ENCODE results near the gene EXOC3L1. TPM values are rescaled to one million over a fixed set of nuclear protein-coding genes. Genes with fewer than 3 reads are reported as not detected.

EXOC3L1 gene
- total and polyA plus RNA-seq, 2 of the 13 experiments (the other 11 are each of a cell fraction or from before 2014, with no cell fraction given): 0.12 TPM; not detected in 1

- TF ChIP-seq ATAD3A (CRISPR knock-in tag; IDR thresholded peaks at IDR 0.05) (no peak), SATB2 (CRISPR knock-in tag; IDR thresholded peaks at IDR 0.05) (peak; percentile 67; the same call in 1 of the 2 replicates), ZNF773 (CRISPR knock-in tag; IDR thresholded peaks at IDR 0.05; ENCODE audit: borderline replicate concordance) (0 out of 2 replicates have a peak, but pooled peaks have one; percentile 45), CEBPG (CRISPR knock-in tag; IDR thresholded peaks at IDR 0.05) (peak; percentile 66), CREM (IDR thresholded peaks at IDR 0.05) (peak; percentile 100), CREM (CRISPR knock-in tag; IDR thresholded peaks at IDR 0.05) (peak; percentile 99), ZSCAN9 (CRISPR knock-in tag; IDR thresholded peaks at IDR 0.05; ENCODE audit: borderline replicate concordance) (peak; percentile 79; the same call in 1 of the 2 replicates), POLR2G (IDR thresholded peaks at IDR 0.05; ENCODE audit: low read depth, low read length) (peak; percentile 95), KLF16 (CRISPR knock-in tag; IDR thresholded peaks at IDR 0.05) (peak in 1 of 2 experiments; percentile 99; a peak in 2 of 4 replicates), NFE2L2 (IDR thresholded peaks at IDR 0.05; ENCODE audit: low read length) (no peak), SKI (IDR thresholded peaks at IDR 0.05; ENCODE audit: partially characterized antibody) (peak; percentile 34), ZNF362 (CRISPR knock-in tag; IDR thresholded peaks at IDR 0.05; ENCODE audit: borderline replicate concordance) (peak; percentile 31; the same call in 1 of the 2 replicates), ZNF570 (CRISPR knock-in tag; IDR thresholded peaks at IDR 0.05; ENCODE audit: borderline replicate concordance) (no peak), RFX1 (IDR thresholded peaks at IDR 0.05) (no peak), RNF2 (conservative IDR thresholded peaks at IDR 0.05; ENCODE audit: low read depth) (no peak), MEIS1 (CRISPR knock-in tag; IDR thresholded peaks at IDR 0.05; ENCODE audit: borderline replicate concordance) (peak; percentile 82; the same call in 1 of the 2 replicates), GMEB2 (CRISPR knock-in tag; IDR thresholded peaks at IDR 0.05; ENCODE audit: low read depth) (peak; percentile 69), FLYWCH1 (CRISPR knock-in tag; IDR thresholded peaks at IDR 0.05) (no peak)
- TF ChIP-seq, protein P1, sequence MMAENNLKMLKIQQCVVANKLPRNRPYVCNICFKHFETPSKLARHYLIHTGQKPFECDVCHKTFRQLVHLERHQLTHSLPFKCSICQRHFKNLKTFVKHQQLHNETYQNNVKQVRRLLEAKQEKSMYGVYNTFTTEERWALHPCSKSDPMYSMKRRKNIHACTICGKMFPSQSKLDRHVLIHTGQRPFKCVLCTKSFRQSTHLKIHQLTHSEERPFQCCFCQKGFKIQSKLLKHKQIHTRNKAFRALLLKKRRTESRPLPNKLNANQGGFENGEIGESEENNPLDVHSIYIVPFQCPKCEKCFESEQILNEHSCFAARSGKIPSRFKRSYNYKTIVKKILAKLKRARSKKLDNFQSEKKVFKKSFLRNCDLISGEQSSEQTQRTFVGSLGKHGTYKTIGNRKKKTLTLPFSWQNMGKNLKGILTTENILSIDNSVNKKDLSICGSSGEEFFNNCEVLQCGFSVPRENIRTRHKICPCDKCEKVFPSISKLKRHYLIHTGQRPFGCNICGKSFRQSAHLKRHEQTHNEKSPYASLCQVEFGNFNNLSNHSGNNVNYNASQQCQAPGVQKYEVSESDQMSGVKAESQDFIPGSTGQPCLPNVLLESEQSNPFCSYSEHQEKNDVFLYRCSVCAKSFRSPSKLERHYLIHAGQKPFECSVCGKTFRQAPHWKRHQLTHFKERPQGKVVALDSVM (CRISPR knock-in tag; IDR thresholded peaks at IDR 0.05): no peak
- TF ChIP-seq, protein P2, sequence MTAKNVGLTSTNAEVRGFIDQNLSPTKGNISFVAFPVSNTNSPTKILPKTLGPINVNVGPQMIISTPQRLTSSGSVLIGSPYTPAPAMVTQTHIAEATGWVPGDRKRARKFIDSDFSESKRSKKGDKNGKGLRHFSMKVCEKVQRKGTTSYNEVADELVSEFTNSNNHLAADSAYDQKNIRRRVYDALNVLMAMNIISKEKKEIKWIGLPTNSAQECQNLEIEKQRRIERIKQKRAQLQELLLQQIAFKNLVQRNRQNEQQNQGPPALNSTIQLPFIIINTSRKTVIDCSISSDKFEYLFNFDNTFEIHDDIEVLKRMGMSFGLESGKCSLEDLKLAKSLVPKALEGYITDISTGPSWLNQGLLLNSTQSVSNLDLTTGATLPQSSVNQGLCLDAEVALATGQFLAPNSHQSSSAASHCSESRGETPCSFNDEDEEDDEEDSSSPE (CRISPR knock-in tag; IDR thresholded peaks at IDR 0.05): peak; percentile 84
- TF ChIP-seq, protein P3, sequence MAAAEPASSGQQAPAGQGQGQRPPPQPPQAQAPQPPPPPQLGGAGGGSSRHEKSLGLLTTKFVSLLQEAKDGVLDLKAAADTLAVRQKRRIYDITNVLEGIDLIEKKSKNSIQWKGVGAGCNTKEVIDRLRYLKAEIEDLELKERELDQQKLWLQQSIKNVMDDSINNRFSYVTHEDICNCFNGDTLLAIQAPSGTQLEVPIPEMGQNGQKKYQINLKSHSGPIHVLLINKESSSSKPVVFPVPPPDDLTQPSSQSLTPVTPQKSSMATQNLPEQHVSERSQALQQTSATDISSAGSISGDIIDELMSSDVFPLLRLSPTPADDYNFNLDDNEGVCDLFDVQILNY (CRISPR knock-in tag; conservative IDR thresholded peaks at IDR 0.05): no peak
- TF ChIP-seq, protein P4, sequence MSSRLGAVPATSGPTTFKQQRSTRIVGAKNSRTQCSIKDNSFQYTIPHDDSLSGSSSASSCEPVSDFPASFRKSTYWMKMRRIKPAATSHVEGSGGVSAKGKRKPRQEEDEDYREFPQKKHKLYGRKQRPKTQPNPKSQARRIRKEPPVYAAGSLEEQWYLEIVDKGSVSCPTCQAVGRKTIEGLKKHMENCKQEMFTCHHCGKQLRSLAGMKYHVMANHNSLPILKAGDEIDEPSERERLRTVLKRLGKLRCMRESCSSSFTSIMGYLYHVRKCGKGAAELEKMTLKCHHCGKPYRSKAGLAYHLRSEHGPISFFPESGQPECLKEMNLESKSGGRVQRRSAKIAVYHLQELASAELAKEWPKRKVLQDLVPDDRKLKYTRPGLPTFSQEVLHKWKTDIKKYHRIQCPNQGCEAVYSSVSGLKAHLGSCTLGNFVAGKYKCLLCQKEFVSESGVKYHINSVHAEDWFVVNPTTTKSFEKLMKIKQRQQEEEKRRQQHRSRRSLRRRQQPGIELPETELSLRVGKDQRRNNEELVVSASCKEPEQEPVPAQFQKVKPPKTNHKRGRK (CRISPR knock-in tag; IDR thresholded peaks at IDR 0.05): no peak
Observed at GRCh38 chr16:67226804-67227566, 37.0 kb upstream of the EXOC3L1 start, which contains the start of gene TMEM208 (continued).

All from HepG2 (cell line).